GM23248 (cell line): ENCODE results near the gene CORO2A. TPM values are rescaled to one million over a fixed set of nuclear protein-coding genes. Genes with fewer than 3 reads are reported as not detected.
A peak's percentile ranks its signal among the peaks of the same experiment; 100 is the strongest.

Source experiments
- DNase-seq: peaks from one replicate; pipeline ENCODE4 v3.0.0-alpha.2; 2015
- H2AFZ ChIP-seq: fragments of 200-600 bp; sonication (generic); 2 replicates; pipeline ENCODE4 v1.6.1; 2016; ENCODE audit warnings: antibody characterized with exemption
- H3F3A ChIP-seq: fragments of 200-600 bp; sonication (generic); 2 replicates; pipeline ENCODE4 v1.6.1; 2016; ENCODE audit warnings: mild to moderate bottlenecking, antibody characterized with exemption, mixed run types; ENCODE audit not compliant: insufficient read depth
- H3K27ac ChIP-seq: fragments of 200-600 bp; sonication (generic); 2 replicates; pipeline ENCODE4 v1.5.1; 2016; ENCODE audit warnings: mild to moderate bottlenecking
- H3K27me3 ChIP-seq: fragments of 200-600 bp; sonication (generic); replicated peaks from 2 replicates; pipeline ENCODE4 v1.6.1; 2016; ENCODE audit warnings: mild to moderate bottlenecking; ENCODE audit not compliant: insufficient read depth
- H3K36me3 ChIP-seq: fragments of 200-600 bp; sonication (generic); 2 replicates; pipeline ENCODE4 v1.6.1; 2016; ENCODE audit warnings: low read depth, mild to moderate bottlenecking
- H3K4me1 ChIP-seq: fragments of 200-600 bp; sonication (generic); 2 replicates; pipeline ENCODE4 v1.6.1; 2016; ENCODE audit warnings: mild to moderate bottlenecking; ENCODE audit not compliant: insufficient read depth
- H3K4me2 ChIP-seq: fragments of 200-600 bp; sonication (generic); one replicate; pipeline ENCODE4 v1.6.1; 2016; ENCODE audit warnings: mild to moderate bottlenecking; ENCODE audit not compliant: unreplicated experiment
- H3K4me3 ChIP-seq: fragments of 200-600 bp; sonication (generic); 2 replicates; pipeline ENCODE4 v1.5.1; 2016; ENCODE audit warnings: mild to moderate bottlenecking
- H3K79me2 ChIP-seq: fragments of 200-600 bp; sonication (generic); 2 replicates; pipeline ENCODE4 v1.6.1; 2016; ENCODE audit warnings: mild to moderate bottlenecking; ENCODE audit not compliant: insufficient read depth
- H3K9ac ChIP-seq: fragments of 200-600 bp; sonication (generic); 2 replicates; pipeline ENCODE4 v1.6.1; 2016; ENCODE audit warnings: mild to moderate bottlenecking
- H3K9me2 ChIP-seq: fragments of 200-600 bp; sonication (generic); 2 replicates; pipeline ENCODE4 v1.6.1; 2016; ENCODE audit warnings: mixed run types, mild to moderate bottlenecking, moderate library complexity; ENCODE audit not compliant: insufficient read depth
- H3K9me3 ChIP-seq: fragments of 200-600 bp; sonication (generic); one replicate; pipeline ENCODE4 v1.6.1; 2017; ENCODE audit warnings: low read depth
- H4K20me1 ChIP-seq: fragments of 200-600 bp; sonication (generic); 2 replicates; pipeline ENCODE4 v1.6.0; 2016; ENCODE audit not compliant: insufficient read depth
- EZH2 ChIP-seq: fragments of 200-600 bp; sonication (generic); IDR thresholded peaks from 2 replicates; pipeline ENCODE4 v1.6.1; 2018; ENCODE audit warnings: antibody characterized with exemption, mild to moderate bottlenecking; ENCODE audit not compliant: insufficient read depth, poor library complexity, severe bottlenecking
- EZH2phosphoT487 ChIP-seq: fragments of 200-600 bp; sonication (generic); IDR thresholded peaks from 2 replicates; pipeline ENCODE4 v1.6.1; 2018; ENCODE audit warnings: antibody characterized with exemption, moderate library complexity, mild to moderate bottlenecking, low read depth; ENCODE audit not compliant: insufficient read depth
- WGBS, 2 experiments: methylation state at CpG; one replicate each; pipeline ENCODE4 v1.1.6; 2015 to 2017; ENCODE audit warnings: low lambda C conversion rate in 2 of 2, low coverage in 1 of 2; ENCODE audit errors: missing lambda C conversion rate in 2 of 2; 5-methylcytosine and 5-hydroxymethylcytosine counted together
- in situ Hi-C: fragments of 300-500 bp; cut with MboI; formaldehyde crosslinking; loops from 2 replicates; pipeline ENCODE4 v1.15.0; 2020
- polyA plus RNA-seq: library from polyadenylated mRNA; unstranded; fragments of >200 nt; fragmentation: Nextera tagmentation; extraction: Ambion mirVana; gene quantifications from 2 replicates; pipeline ENCODE4 v1.2.1, GENCODE V29; 2016
- total RNA-seq: library from RNA; depleted of rRNA; stranded (reverse); fragments of >200 nt; shearing (Covaris generic); gene quantifications from 2 replicates; pipeline ENCODE4 v1.2.3, GENCODE V29; 2014; rRNA removed

CORO2A gene, protein sequence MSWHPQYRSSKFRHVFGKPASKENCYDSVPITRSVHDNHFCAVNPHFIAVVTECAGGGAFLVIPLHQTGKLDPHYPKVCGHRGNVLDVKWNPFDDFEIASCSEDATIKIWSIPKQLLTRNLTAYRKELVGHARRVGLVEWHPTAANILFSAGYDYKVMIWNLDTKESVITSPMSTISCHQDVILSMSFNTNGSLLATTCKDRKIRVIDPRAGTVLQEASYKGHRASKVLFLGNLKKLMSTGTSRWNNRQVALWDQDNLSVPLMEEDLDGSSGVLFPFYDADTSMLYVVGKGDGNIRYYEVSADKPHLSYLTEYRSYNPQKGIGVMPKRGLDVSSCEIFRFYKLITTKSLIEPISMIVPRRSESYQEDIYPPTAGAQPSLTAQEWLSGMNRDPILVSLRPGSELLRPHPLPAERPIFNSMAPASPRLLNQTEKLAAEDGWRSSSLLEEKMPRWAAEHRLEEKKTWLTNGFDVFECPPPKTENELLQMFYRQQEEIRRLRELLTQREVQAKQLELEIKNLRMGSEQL
- total RNA-seq (0.86 and 1.5 TPM in 2 replicates), polyA plus RNA-seq (1.3 and 1.5 TPM in 2 replicates)

DNA sequence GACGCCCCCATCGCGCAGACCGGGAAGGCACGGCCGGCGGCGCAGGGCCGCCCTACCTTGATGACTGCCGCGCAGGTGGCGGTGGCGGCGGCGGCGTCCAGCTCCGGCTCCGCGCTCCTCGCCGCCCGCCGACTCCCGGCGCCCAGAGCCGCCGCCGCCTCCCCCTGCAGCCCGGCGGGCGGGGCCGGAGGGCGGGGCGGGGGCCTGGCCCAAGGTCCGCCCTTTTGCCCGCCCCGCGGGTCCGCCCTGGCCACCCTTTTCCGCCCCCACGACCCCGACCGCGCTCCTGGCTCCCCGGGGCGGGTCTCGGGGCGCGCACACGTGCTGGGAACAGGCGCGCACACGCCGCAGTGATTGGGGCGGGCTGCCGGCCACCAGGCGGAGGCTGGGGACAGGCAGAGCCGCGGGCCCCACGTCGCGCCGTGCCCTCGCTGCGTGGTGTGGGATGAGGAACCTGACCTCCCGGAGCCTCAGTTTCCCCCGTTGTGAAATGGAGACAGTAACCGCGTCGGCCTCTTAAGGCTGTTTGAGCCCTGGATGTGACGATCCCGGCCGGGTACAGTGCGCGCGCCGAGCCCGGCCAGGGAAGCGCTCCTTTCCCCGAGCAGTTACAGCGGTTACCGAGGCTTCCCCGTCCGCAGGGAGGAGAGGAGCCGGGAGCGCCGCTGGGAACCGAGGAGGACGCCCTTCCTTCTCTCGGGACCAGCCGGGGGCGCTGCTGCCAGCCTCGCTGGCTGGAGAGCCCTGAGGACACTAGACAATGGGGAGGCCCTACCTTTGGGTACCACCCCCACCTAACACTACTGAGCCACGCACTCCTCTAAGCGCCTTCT lies at the start of gene CORO2A:
Gene CORO2A (minus strand): TSS at position 135 of the 833 bp plus-strand sequence. CDS start 34,977 bp downstream, outside the sequence.
- in situ Hi-C loops: no loop called here
- H3K4me1 ChIP-seq: no peaks in the 10 kb centered on the region
- H3K9ac ChIP-seq: peak within 1 kb of the TSS; percentile 73
- peak within 1 kb of the TSS; percentile 84 for H3K4me2 ChIP-seq
- no peaks in the 10 kb centered on the region for H3K9me3 ChIP-seq
- peak; percentile 87 for DNase-seq
- peak within 1 kb of the TSS; percentile 80 for H3K4me3 ChIP-seq
- H3K27me3 ChIP-seq: no peaks in the 10 kb centered on the region
- peaks cover 15% of the 10 kb centered on the region; the same call in 1 of the 2 replicates for H3F3A ChIP-seq
- no peaks in the 10 kb centered on the region; the same call in 1 of the 2 replicates for H3K36me3 ChIP-seq
- H4K20me1 ChIP-seq: no peaks in the 10 kb centered on the region
- H2AFZ ChIP-seq: peak within 1 kb of the TSS; percentile 81
- no peaks in the 10 kb centered on the region for H3K79me2 ChIP-seq
- WGBS, 2 experiments: 1 to 2% methylated on average over 48 to 67 of the region's 95 CpGs
- peak within 1 kb of the TSS; percentile 30 for H3K27ac ChIP-seq
- TF ChIP-seq EZH2 (no peak), EZH2phosphoT487 (no peak)
- no peaks in the 10 kb centered on the region for H3K9me2 ChIP-seq

- DNase-seq: no peak
- no peak for TF ChIP-seq EZH2
- H3K9me3 ChIP-seq: no peaks in the 10 kb centered on the region
- H3K27me3 ChIP-seq: no peaks in the 10 kb centered on the region
- H3K36me3 ChIP-seq: peaks cover 41% of the 10 kb centered on the region; the same call in 1 of the 2 replicates
- H3K9ac ChIP-seq: no peak overlapping the region
- no peaks in the 10 kb centered on the region for H4K20me1 ChIP-seq
- H3K9me2 ChIP-seq: no peaks in the 10 kb centered on the region
- no peaks in the 10 kb centered on the region for H3F3A ChIP-seq
- WGBS, 2 experiments: 87 to 88% methylated on average over 8 of the region's 8 CpGs
- no peak overlapping the region for H3K27ac ChIP-seq
- H3K4me3 ChIP-seq: no peak overlapping the region
- H3K79me2 ChIP-seq: peaks cover 88% of the 10 kb centered on the region
- no peak overlapping the region for H2AFZ ChIP-seq
- no peak overlapping the region for H3K4me2 ChIP-seq
- H3K4me1 ChIP-seq: no peaks in the 10 kb centered on the region
- in situ Hi-C loops: no loop called here
These were observed 49.2 kb upstream of the CORO2A start for GRCh38 chr9:98241357-98242300.

- Histone ChIP-seq H2AFZ (no peak overlapping the region), H3K9me3 (no peaks in the 10 kb centered on the region), H3K79me2 (peaks cover 86% of the 10 kb centered on the region), H3K27me3 (no peaks in the 10 kb centered on the region), H3K27ac (no peak overlapping the region), H3K4me3 (no peak overlapping the region), H3K4me2 (no peak overlapping the region), H4K20me1 (no peaks in the 10 kb centered on the region), H3K4me1 (no peaks in the 10 kb centered on the region), H3K36me3 (peaks cover 50% of the 10 kb centered on the region; the same call in 1 of the 2 replicates), H3K9me2 (no peaks in the 10 kb centered on the region), H3F3A (no peaks in the 10 kb centered on the region), H3K9ac (no peak overlapping the region)
- DNase-seq: no peak
- WGBS, 2 experiments: 95 to 96% methylated on average over 3 of the region's 3 CpGs
- TF ChIP-seq EZH2 (no peak), EZH2phosphoT487 (no peak)
- in situ Hi-C loops: no loop called here
These were observed 48.0 kb upstream of the CORO2A start for GRCh38 chr9:98240475-98240874.
